HepG2 (cell line): ENCODE data around the gene SH3YL1. TPM values are rescaled to one million over a fixed set of nuclear protein-coding genes. Genes with fewer than 3 reads are reported as not detected.

Experiments
- ATAC-seq: fragments of 200-7000 bp; cut with Tn5 transposase; 3 replicates; pipeline ENCODE4 v1.9.1; 2020; ENCODE audit warnings: mild to moderate bottlenecking, moderate library complexity
- BruUV-seq: library from RNA; stranded (reverse); fragments of 400-500 nt; replicated peaks from 2 replicates; lab custom pipeline; 2021; lab: Mats Ljungman, UMichigan
- CTCF ChIA-PET: fragments of 300-600 bp; formaldehyde crosslinking; extraction: SDS; loops from one replicate; lab custom pipeline; 2021; ENCODE audit warnings: low total read pairs, inconsistent platforms, low intra/inter-chr PET ratio; lab: Yijun Ruan, JAX
- POLR2A ChIA-PET: fragments of 350-600 bp; sonication (Branson Sonifier 250); formaldehyde crosslinking; loops from one replicate; lab custom pipeline; 2020; ENCODE audit warnings: antibody characterized with exemption, inconsistent platforms; lab: Yijun Ruan, JAX
- DNase-seq: peaks from one replicate; pipeline ENCODE4 v3.0.0-alpha.2; 2015; ENCODE audit warnings: low spot score
- FAIRE-seq: peaks from 3 replicates; lab custom pipeline; 2011; peaks lifted over from hg19 to GRCh38; lab: Jason Lieb, UNC
- H2AFZ ChIP-seq: one replicate; pipeline ENCODE4 v1.6.1; 2011; ENCODE audit warnings: low read length, inconsistent platforms
- H3K27ac ChIP-seq: fragments of 300-600 bp; 3 replicates; pipeline ENCODE4 v1.8.0; 2011; ENCODE audit warnings: mixed run types, mild to moderate bottlenecking, mixed read lengths, low read length, inconsistent platforms; ENCODE audit not compliant: insufficient read depth; ENCODE audit errors: extremely low read length
- H3K27me3 ChIP-seq, 2 experiments: fragments of 200-600 bp in 1 of 2; 2 replicates in 1 of 2; 3 replicates in 1 of 2; pipeline versions ENCODE4 v1.6.0 to v1.8.0; 2011; ENCODE audit warnings: low read length in 2 of 2, mild to moderate bottlenecking in 2 of 2, moderate library complexity in 2 of 2, inconsistent platforms in 1 of 2; ENCODE audit not compliant: insufficient read depth in 2 of 2, control insufficient read depth in 1 of 2
- H3K36me3 ChIP-seq, 2 experiments: fragments of 200-600 bp in 1 of 2; replicated peaks in 1 of 2; 2 replicates in 1 of 2; 3 replicates in 1 of 2; pipeline versions ENCODE4 v1.5.1 to v1.8.0; 2011; ENCODE audit warnings: low read length in 2 of 2, inconsistent platforms in 1 of 2; ENCODE audit not compliant: insufficient read depth in 2 of 2, control insufficient read depth in 1 of 2
- H3K4me1 ChIP-seq: 2 replicates; pipeline ENCODE4 v1.5.1; 2012; ENCODE audit warnings: low read length, inconsistent platforms; ENCODE audit not compliant: insufficient read depth
- H3K4me2 ChIP-seq: 2 replicates; pipeline ENCODE4 v1.6.0; 2011; ENCODE audit warnings: low read depth, low read length, inconsistent platforms
- H3K4me3 ChIP-seq, 3 experiments: fragments of 200-600 bp in 1 of 3; sonication (generic), shearing (Covaris generic) in 1 of 3; replicated peaks in 1 of 3; 2 replicates each; pipeline ENCODE4 v1.5.1; 2011 to 2016; ENCODE audit warnings: low read length in 3 of 3, inconsistent platforms in 2 of 3, low read depth in 2 of 3, mild to moderate bottlenecking in 2 of 3, control low read depth in 1 of 3, mixed read lengths in 1 of 3; ENCODE audit not compliant: insufficient read depth in 1 of 3
- H3K79me2 ChIP-seq: one replicate; pipeline ENCODE4 v1.6.1; 2011; ENCODE audit warnings: low read length, inconsistent platforms; ENCODE audit not compliant: insufficient read depth
- H3K9ac ChIP-seq: 2 replicates; pipeline ENCODE4 v1.6.0; 2011; ENCODE audit warnings: mild to moderate bottlenecking, low read depth, low read length, inconsistent platforms; ENCODE audit not compliant: insufficient read depth
- H3K9me3 ChIP-seq: 2 replicates; pipeline ENCODE4 v1.5.1; 2012; ENCODE audit warnings: mild to moderate bottlenecking, low read length
- H4K20me1 ChIP-seq: 2 replicates; pipeline ENCODE4 v1.6.0; 2011; ENCODE audit warnings: inconsistent platforms, mild to moderate bottlenecking, low read length, moderate library complexity; ENCODE audit not compliant: insufficient read depth
- CEBPB ChIP-seq: IDR thresholded peaks from 2 replicates; pipeline ENCODE4 v1.6.1; 2011; ENCODE audit warnings: low read depth, low read length, improper control_type of control experiment, borderline replicate concordance
- ESRRA ChIP-seq: sonication (generic); formaldehyde crosslinking; IDR thresholded peaks from 2 replicates; pipeline ENCODE4 v1.5.1; 2020; ENCODE audit warnings: mild to moderate bottlenecking, low read depth, missing genetic modification reagents
- ETV6 ChIP-seq: sonication (generic); formaldehyde crosslinking; conservative IDR thresholded peaks from 2 replicates; pipeline ENCODE4 v1.4.0; 2020; ENCODE audit warnings: missing genetic modification reagents
- IRF1 ChIP-seq: sonication (generic); formaldehyde crosslinking; IDR thresholded peaks from 2 replicates; pipeline ENCODE4 v1.4.0; 2020; ENCODE audit warnings: low read depth, mild to moderate bottlenecking, missing genetic modification reagents
- KAT2B ChIP-seq: fragments of 150-350 bp; IDR thresholded peaks from 2 replicates; pipeline ENCODE4 v1.6.1; 2014; ENCODE audit warnings: low read depth, low read length, borderline replicate concordance
- MAFK ChIP-seq, 2 experiments: IDR thresholded peaks in 1 of 2; conservative IDR thresholded peaks in 1 of 2; 2 replicates each; pipeline ENCODE4 v1.6.1; 2011; ENCODE audit warnings: improper control_type of control experiment in 2 of 2, low read length in 2 of 2
- MATR3 ChIP-seq: sonication (generic); formaldehyde crosslinking; IDR thresholded peaks from 2 replicates; pipeline ENCODE4 v1.4.0; 2020; ENCODE audit warnings: missing genetic modification reagents
- NR2C2 ChIP-seq: sonication (generic); formaldehyde crosslinking; IDR thresholded peaks from 2 replicates; pipeline ENCODE4 v1.4.0; 2020; ENCODE audit warnings: missing genetic modification reagents, mild to moderate bottlenecking, moderate library complexity, borderline replicate concordance
- RARA ChIP-seq: IDR thresholded peaks from 2 replicates; pipeline ENCODE4 v1.6.1; 2016; ENCODE audit warnings: missing genetic modification reagents, missing compliant biosample characterization
- RBM22 ChIP-seq: fragments of 200-400 bp; formaldehyde crosslinking; optimal IDR thresholded peaks from 2 replicates; pipeline ENCODE3; 2017; ENCODE audit warnings: mild to moderate bottlenecking, low read length, moderate library complexity
- SKI ChIP-seq: fragments of 450-650 bp; IDR thresholded peaks from one replicate; pipeline ENCODE4 v1.6.1; 2018; ENCODE audit warnings: mild to moderate bottlenecking; ENCODE audit not compliant: partially characterized antibody
- SOX6 ChIP-seq, 2 experiments: fragments of 450-650 bp in 1 of 2; sonication (generic) in 1 of 2; formaldehyde crosslinking in 1 of 2; IDR thresholded peaks; 2 replicates each; pipeline versions ENCODE4 v1.4.0 to v1.6.1; 2017 to 2020; ENCODE audit warnings: antibody characterized with exemption in 1 of 2, mild to moderate bottlenecking in 1 of 2, missing genetic modification reagents in 1 of 2
- SP1 ChIP-seq, 2 experiments: fragments of 450-650 bp in 1 of 2; sonication (generic) in 1 of 2; formaldehyde crosslinking in 1 of 2; IDR thresholded peaks; 2 replicates each; pipeline versions ENCODE4 v1.4.0 to v1.6.1; 2016 to 2020; ENCODE audit warnings: missing genetic modification reagents in 1 of 2
- THYN1 ChIP-seq: sonication (generic); formaldehyde crosslinking; IDR thresholded peaks from 2 replicates; pipeline ENCODE4 v1.8.1; 2023; ENCODE audit warnings: low read depth, mild to moderate bottlenecking, moderate library complexity, missing genetic modification reagents, borderline replicate concordance
- ZBTB3 ChIP-seq: sonication (generic); formaldehyde crosslinking; IDR thresholded peaks from 2 replicates; pipeline ENCODE4 v1.4.0; 2020; ENCODE audit warnings: low read depth, mild to moderate bottlenecking, moderate library complexity, missing genetic modification reagents, borderline replicate concordance
- ZBTB38 ChIP-seq: sonication (generic); formaldehyde crosslinking; IDR thresholded peaks from 2 replicates; pipeline ENCODE4 v1.5.1; 2020; ENCODE audit warnings: mild to moderate bottlenecking, missing genetic modification reagents
- ZMAT3 ChIP-seq: sonication (generic); formaldehyde crosslinking; conservative IDR thresholded peaks from 2 replicates; pipeline ENCODE4 v1.7.0; 2021; ENCODE audit warnings: missing genetic modification reagents
- ZNF431 ChIP-seq: sonication (generic); formaldehyde crosslinking; IDR thresholded peaks from 2 replicates; pipeline ENCODE4 v1.9.0; 2022; ENCODE audit warnings: missing genetic modification reagents, low read depth, mild to moderate bottlenecking, borderline replicate concordance
- WGBS: methylation state at CpG from one replicate; pipeline ENCODE4 v1.1.6; 2017; ENCODE audit warnings: low lambda C conversion rate; 5-methylcytosine and 5-hydroxymethylcytosine counted together
- in situ Hi-C: cut with HindIII; loops from 2 replicates; pipeline ENCODE4 v1.10.0; 2017; ENCODE audit warnings: low pct_unique_long_range_greater_than_20kb; ENCODE audit not compliant: extremely low pct_ligation_motif_present
- intact Hi-C: fragments of 100-400 bp; cut with micrococcal nuclease; formaldehyde crosslinking; loops from one replicate; pipeline ENCODE4 v1.10.0; 2022; ENCODE audit not compliant: unreplicated experiment
- polyA plus RNA-seq, 8 experiments: library from polyadenylated mRNA; depleted of rRNA in 3 of 8; stranded (reverse) in 7 of 8; unstranded in 1 of 8; fragments of >200 nt; fragmentation: Illumina TruSeq in 4 of 8; extraction: Trizol in 4 of 8; gene quantifications; 2 replicates each; pipeline versions ENCODE4 v1.2.1 to v1.2.3, GENCODE V29; 2011 to 2016; ENCODE audit warnings: low read depth in 4 of 8, missing spikeins in 1 of 8, mixed read lengths in 1 of 8; ENCODE audit not compliant: insufficient read depth in 1 of 8
- total RNA-seq, 5 experiments: library from RNA; depleted of rRNA; stranded (reverse); fragments of >200 nt; fragmentation: Illumina TruSeq; extraction: Trizol; gene quantifications; 2 replicates each; pipeline ENCODE4 v1.2.3, GENCODE V29; 2016; ENCODE audit warnings: low read depth in 1 of 5
- TF ChIP-seq, protein P1 (sequence below): IDR thresholded peaks from 2 replicates; pipeline ENCODE4 v1.4.0; 2020; ENCODE audit warnings: mild to moderate bottlenecking, missing genetic modification reagents

The SH3YL1 gene
- total and polyA plus RNA-seq, 2 of the 13 experiments (the other 11 are each of a cell fraction or from before 2014, with no cell fraction given), result 13.0 to 48.2 TPM

DNA sequence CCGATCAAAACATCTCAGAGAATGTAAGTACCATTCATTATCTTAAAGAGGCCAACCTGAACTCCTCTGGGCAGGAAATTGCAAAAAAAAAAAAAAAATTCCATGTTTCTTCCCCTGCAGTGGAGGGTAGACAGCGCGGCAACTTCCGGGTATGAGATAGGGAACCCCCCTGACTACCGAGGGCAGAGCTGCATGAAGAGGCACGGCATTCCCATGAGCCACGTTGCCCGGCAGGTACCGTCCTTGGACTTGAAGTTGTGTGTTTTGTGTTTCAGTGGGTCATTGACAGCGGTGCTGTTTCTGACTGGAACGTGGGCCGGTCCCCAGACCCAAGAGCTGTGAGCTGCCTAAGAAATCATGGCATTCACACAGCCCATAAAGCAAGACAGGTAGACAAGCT, 8.1 kb upstream of the SH3YL1 start (continued):
- TF ChIP-seq KAT2B (no peak), SP1 (IDR thresholded peaks at IDR 0.05) (no peak), SP1 (CRISPR knock-in tag; IDR thresholded peaks at IDR 0.05) (no peak)

DNA sequence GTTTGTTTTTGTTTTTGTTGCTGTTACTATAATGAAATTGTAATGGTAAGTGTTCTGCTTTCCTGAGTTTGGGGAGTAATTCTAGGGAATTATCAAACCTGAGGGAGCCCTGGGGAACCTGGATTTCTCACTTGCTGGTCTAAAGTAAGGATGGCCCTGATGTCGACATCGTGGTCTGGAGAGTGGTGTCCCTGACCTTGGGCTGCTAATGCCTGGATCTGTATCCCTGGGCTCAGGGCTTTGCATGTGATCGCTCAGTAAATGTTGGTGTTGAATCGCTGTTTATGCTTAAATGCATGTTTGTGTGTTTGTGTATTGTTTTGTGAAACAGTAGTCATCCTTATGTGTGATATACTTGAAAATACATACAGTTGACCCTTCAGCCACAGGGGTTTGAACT, 7.0 kb upstream of the SH3YL1 start:
- ChIA-PET POLR2A (interaction anchor here (0.8 to 3.1 kb wide), 3 partner anchors 9 to 94 kb away, joined by 3 to 12 read pairs (median 3); no protein-coding TSS in a partner anchor), CTCF (no interaction called here)
- in situ Hi-C loops, result no loop called here
- Histone ChIP-seq H3K36me3 (peaks cover 20 to 66% of the 10 kb centered on the region in 2 experiments), H3K4me3 (no peak overlapping the region; a peak in 1 of 6 replicates), H2AFZ (no peak overlapping the region), H3K27ac (no peak overlapping the region), H3K9ac (no peak overlapping the region), H3K4me1 (peaks cover 72% of the 10 kb centered on the region), H4K20me1 (peaks cover 95% of the 10 kb centered on the region), H3K79me2 (peaks cover 100% of the 10 kb centered on the region), H3K9me3 (no peaks in the 10 kb centered on the region), H3K4me2 (peak overlapping the region; percentile 16), H3K27me3 (no peaks in the 10 kb centered on the region)
- no TSS peak for BruUV-seq
- DNase-seq (peak; percentile 45), FAIRE-seq (peak; percentile 58), ATAC-seq (peak; percentile 82)
- 64% methylated on average over 4 of the region's 4 CpGs for WGBS
- intact Hi-C loops, result no loop called here
- TF ChIP-seq CEBPB, result peak; percentile 84; the same call in 1 of the 2 replicates
- TF ChIP-seq, protein P1, sequence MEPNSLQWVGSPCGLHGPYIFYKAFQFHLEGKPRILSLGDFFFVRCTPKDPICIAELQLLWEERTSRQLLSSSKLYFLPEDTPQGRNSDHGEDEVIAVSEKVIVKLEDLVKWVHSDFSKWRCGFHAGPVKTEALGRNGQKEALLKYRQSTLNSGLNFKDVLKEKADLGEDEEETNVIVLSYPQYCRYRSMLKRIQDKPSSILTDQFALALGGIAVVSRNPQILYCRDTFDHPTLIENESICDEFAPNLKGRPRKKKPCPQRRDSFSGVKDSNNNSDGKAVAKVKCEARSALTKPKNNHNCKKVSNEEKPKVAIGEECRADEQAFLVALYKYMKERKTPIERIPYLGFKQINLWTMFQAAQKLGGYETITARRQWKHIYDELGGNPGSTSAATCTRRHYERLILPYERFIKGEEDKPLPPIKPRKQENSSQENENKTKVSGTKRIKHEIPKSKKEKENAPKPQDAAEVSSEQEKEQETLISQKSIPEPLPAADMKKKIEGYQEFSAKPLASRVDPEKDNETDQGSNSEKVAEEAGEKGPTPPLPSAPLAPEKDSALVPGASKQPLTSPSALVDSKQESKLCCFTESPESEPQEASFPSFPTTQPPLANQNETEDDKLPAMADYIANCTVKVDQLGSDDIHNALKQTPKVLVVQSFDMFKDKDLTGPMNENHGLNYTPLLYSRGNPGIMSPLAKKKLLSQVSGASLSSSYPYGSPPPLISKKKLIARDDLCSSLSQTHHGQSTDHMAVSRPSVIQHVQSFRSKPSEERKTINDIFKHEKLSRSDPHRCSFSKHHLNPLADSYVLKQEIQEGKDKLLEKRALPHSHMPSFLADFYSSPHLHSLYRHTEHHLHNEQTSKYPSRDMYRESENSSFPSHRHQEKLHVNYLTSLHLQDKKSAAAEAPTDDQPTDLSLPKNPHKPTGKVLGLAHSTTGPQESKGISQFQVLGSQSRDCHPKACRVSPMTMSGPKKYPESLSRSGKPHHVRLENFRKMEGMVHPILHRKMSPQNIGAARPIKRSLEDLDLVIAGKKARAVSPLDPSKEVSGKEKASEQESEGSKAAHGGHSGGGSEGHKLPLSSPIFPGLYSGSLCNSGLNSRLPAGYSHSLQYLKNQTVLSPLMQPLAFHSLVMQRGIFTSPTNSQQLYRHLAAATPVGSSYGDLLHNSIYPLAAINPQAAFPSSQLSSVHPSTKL, result peak; percentile 79
- 0 out of 2 replicates have a peak, but pooled peaks have one; percentile 27 for TF ChIP-seq NR2C2 (CRISPR knock-in tag)
- no peak for TF ChIP-seq IRF1 (CRISPR knock-in tag)
- no peak for TF ChIP-seq ESRRA (CRISPR knock-in tag)
- no peak for TF ChIP-seq ZMAT3 (CRISPR knock-in tag)
- no peak for TF ChIP-seq MAFK (conservative IDR thresholded peaks at IDR 0.05 in 1 of 2, IDR thresholded peaks at IDR 0.05 in 1 of 2; ENCODE audit: low read length in 2 of 2)
- no peak for TF ChIP-seq SOX6 (IDR thresholded peaks at IDR 0.05)
- peak; percentile 55 for TF ChIP-seq SOX6 (CRISPR knock-in tag; IDR thresholded peaks at IDR 0.05)
- no peak for TF ChIP-seq ETV6 (CRISPR knock-in tag)
- no peak for TF ChIP-seq MATR3 (CRISPR knock-in tag)
- peak; percentile 49 for TF ChIP-seq RARA (CRISPR knock-in tag)
- peak; percentile 30 for TF ChIP-seq SKI
- peak; percentile 95 for TF ChIP-seq RBM22
- no peak for TF ChIP-seq ZBTB3
- 0 out of 2 replicates have a peak, but pooled peaks have one; percentile 57 for TF ChIP-seq ZBTB38
- TF ChIP-seq ZNF431 (CRISPR knock-in tag), result no peak
- TF ChIP-seq THYN1, result no peak
